Stimulated activated CD4-positive, alpha-beta T cell treated with anti-CD3 and anti-CD28 coated beads, Interleukin-4, amount 100 ng/mL, for 24 hours (primary cell): ENCODE measurements around the gene TSR3.

Experiments used
- DNase-seq: peaks from one replicate; pipeline ENCODE4 v3.0.0-alpha.2; 2020

TSR3 gene

GRCh38 chr16:1322407-1322806 is 29.3 kb downstream of the TSR3 start:
- DNase-seq: no peak

GRCh38 chr16:1320658-1321240 is 30.9 kb downstream of the TSR3 start:
- no peak for DNase-seq

GRCh38 chr16:1320097-1320496 is 31.6 kb downstream of the TSR3 start:
- no peak for DNase-seq

- no peak for DNase-seq
Measured at GRCh38 chr16:1319041-1319440, 32.6 kb downstream of the TSR3 start.

- no peak for DNase-seq
Measured at GRCh38 chr16:1318268-1318545, 33.5 kb downstream of the TSR3 start.

- DNase-seq: no peak
Measured at GRCh38 chr16:1317479-1318267, 34.0 kb downstream of the TSR3 start.

- DNase-seq: no peak
Measured at GRCh38 chr16:1316033-1316405, 35.7 kb downstream of the TSR3 start.

GRCh38 chr16:1315081-1316032 is 36.3 kb downstream of the TSR3 start:
- DNase-seq: no peak

- DNase-seq: no peak
Measured at GRCh38 chr16:1314399-1315068, 37.1 kb downstream of the TSR3 start.

- no peak for DNase-seq
Measured at GRCh38 chr16:1313721-1314369, 37.8 kb downstream of the TSR3 start.

- no peak for DNase-seq
Measured at GRCh38 chr16:1312903-1313302, 38.8 kb downstream of the TSR3 start.

- no peak for DNase-seq
Measured at GRCh38 chr16:1312467-1312816, 39.2 kb downstream of the TSR3 start.

- DNase-seq: no peak
Measured at GRCh38 chr16:1311738-1312466, 39.8 kb downstream of the TSR3 start.

- DNase-seq: no peak
Measured at GRCh38 chr16:1311212-1311737, 40.4 kb downstream of the TSR3 start.

- peak; percentile 25 for DNase-seq
Measured at GRCh38 chr16:1310832-1311200, 40.9 kb downstream of the TSR3 start.

GRCh38 chr16:1309888-1310831 is 41.5 kb downstream of the TSR3 start:
- peak; percentile 56 for DNase-seq

- DNase-seq: peak; percentile 98
Measured at GRCh38 chr16:1308977-1309885, 42.4 kb downstream of the TSR3 start, which contains the start of gene UBE2I. Gene UBE2I, plus strand, starts transcription at chr16:1309636. Its CDS starts 4,395 bp downstream, at chr16:1314031.

- no peak for DNase-seq
Measured at GRCh38 chr16:1308036-1308976, 43.4 kb downstream of the TSR3 start.
